GM19328 (cell line): Measurements from ENCODE around the gene PLXNB2.
"Not testable (repeated sequence)": the region's sequence is repeated elsewhere in the genome, so short reads cannot be mapped to it uniquely, and the experiment has no call there.

Experiments
- ATAC-seq: cut with Tn5 transposase; IDR thresholded peaks from one replicate; pipeline ENCODE4 v1.9.1; 2021; ENCODE audit warnings: mild to moderate bottlenecking, moderate library complexity; ENCODE audit not compliant: unreplicated experiment

PLXNB2 gene

GRCh38 chr22:50282361-50283155, 24.9 kb downstream of the PLXNB2 start:
- no peak for ATAC-seq

- no peak for ATAC-seq
Observed at GRCh38 chr22:50281957-50282356, 25.5 kb downstream of the PLXNB2 start.

GRCh38 chr22:50281384-50281760, 26.1 kb downstream of the PLXNB2 start:
- no peak for ATAC-seq

GRCh38 chr22:50280708-50281383, 26.6 kb downstream of the PLXNB2 start:
- ATAC-seq: no peak

DNA sequence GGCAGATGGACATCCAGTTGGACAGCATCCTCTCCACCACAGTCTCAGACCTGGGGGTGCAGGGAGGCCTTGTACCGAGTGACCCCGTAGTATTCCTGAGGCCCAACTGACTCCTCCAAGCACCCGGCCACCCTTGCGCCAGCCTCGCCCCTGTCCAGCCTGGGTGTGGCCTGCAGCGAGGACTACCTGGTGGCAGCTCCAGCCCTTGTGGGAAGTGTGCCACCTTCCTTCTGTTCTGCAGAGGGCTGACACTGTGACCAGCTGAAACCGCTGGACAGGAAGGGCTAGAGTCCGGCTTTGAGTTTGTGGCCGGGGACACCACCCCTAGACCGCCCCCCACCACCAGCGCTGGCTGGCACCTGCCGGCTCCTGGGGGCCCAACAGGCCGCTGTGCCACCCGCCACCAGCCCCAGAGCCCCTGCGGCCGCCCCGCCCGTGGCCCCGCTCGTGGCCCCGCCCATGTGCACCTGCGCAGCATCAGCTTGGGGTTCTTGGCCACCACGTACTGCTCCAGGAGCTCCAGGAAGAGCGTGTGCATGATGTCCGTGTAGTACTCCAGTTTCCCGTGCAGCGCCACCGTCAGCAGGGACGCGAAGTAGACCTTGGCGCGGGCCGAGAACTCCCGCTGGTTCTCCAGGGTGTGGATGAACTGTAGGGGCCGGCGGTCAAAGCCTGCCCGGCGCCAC, 27.3 kb downstream of the PLXNB2 start:
- no peak for ATAC-seq

DNA sequence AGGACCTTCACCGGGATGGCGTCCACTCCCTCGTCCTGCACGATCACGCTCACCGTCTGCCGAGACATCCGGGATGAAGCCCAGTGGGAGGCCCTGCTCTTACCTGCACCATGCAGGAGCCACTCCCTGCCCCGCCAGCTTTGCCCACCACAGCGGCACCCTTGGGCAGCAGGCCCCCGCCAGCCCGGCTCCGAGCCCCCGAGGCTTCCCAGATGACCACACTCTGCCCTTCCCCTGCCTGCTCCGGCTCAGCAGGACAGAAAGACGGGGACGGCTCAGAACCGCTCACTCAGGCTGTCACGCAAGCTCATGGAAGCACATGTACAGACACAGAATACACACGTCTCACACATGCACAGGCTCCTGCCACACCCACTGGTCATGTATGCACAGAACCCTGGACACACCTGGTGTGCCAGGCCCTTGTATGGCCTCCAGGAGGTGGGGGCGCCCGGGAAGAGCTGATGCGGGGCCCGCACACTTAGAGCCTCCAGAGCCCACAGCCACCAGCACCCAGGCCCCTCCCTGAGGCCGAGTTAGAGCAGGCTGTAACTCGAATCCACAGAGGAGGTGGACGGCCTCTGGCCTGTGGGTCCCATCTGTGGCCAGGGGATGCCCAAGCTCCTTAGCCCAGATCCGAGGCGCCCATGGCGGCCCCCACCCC, 28.4 kb downstream of the PLXNB2 start:
- no peak for ATAC-seq

GRCh38 chr22:50278461-50278860, 29.0 kb downstream of the PLXNB2 start:
- no peak for ATAC-seq

GRCh38 chr22:50277761-50278160, 29.7 kb downstream of the PLXNB2 start:
- no peak for ATAC-seq

- peak; percentile 59 for ATAC-seq
Observed at GRCh38 chr22:50276143-50276542, 31.3 kb downstream of the PLXNB2 start.

DNA sequence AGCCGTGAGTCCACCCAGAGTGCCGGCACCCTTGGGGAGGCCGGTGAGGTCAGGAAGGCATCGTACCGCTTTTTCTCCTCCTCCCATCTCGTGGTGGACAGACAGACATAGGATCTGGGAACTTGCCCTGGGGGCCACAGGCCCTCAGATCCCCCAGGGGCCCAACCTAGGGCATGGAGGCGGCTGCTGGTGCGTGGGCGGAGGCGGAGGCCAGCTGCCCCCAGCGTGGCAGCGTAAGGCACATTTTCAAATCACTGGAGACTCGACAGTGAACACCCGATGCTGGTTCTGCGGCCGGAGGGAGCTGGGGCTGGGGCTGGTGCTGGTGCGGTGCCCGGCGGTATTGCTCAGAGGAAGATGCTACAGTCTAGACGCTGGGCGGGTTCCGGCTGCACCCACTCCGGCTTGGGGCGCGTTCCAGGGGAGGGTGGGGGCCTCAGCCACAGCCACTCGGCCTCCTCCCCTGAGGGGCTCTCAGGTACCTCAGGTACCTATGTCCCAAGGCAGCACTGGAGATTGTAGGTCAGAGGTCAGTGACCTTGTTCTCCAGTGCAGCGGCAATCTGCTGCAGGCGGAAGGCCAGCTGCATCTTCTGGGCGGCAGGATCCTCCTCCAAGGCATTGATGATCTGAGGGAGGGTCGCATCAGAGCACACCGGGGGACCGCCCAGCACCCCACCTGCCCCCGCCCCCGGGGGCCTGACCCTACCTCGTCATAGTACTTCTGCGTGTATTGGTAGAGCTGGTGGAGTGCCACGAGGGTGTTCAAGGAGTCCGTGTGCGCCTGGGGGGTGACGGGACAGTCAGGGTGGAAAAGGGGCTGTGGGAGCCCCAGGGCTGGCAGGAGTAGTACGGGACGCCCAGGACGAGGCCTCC, 32.0 kb downstream of the PLXNB2 start:
- no peak for ATAC-seq

DNA sequence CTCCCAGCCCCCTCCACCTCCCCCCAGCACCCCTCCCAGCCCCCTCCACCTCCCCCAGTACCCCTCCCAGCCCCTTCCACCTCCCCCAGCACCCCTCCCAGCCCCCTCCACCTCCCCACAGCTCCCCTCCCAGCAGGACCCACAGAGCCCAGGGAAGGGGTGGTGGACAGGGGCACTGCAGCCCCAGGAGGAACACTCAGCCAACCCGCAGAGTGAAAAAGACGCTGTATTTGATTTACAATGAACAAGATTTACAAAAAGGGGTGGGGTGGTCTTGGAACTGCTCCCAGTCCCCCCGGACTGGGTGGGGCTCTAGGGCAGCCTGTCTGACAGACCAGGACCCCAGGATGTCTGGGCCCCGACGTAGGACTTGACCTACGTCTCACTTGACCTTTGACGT, 32.7 kb downstream of the PLXNB2 start:
- no peak for ATAC-seq

GRCh38 chr22:50274311-50274710, 33.1 kb downstream of the PLXNB2 start:
- ATAC-seq: no peak

DNA sequence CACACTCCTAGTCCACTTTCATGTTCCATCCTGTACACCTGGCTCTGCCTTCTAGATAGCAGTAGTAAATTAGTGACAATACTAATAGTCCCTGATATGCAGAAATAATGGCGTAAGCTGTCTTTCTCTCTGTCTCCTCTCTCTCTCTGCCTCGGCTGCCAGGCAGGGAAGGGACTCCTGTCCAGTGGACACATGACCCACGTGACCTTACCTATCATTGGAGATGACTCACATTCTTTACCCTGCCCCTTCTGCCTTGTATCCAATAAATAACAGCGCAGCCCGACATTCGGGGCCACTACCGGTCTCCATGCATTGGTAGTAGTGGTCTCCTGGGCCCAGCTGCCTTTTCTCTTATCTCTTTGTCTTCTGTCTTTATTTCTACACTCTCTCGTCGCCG, 33.7 kb downstream of the PLXNB2 start:
- ATAC-seq: not testable (repeated sequence)

DNA sequence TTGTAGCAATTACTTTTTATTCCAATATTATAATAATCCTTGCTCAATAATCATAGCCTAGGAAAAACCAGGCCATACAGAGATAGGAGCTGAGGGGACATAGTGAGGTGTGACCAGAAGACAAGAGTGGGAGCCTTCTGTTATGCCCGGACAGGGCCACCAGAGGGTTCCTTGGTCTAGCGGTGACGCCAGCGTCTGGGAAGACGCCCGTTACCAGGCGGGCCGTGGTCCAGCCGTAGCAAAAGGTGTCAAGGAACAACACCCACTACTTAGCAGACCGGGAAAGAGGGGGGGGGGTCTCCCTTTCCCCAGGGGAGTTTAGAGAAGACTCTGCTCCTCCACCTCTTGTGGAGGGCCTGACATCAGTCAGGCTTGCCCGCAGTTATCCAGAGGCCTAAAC, 34.1 kb downstream of the PLXNB2 start:
- ATAC-seq: not testable (repeated sequence)

GRCh38 chr22:50272044-50272802, 35.2 kb downstream of the PLXNB2 start:
- no peak for ATAC-seq

GRCh38 chr22:50271519-50271970, 35.9 kb downstream of the PLXNB2 start:
- ATAC-seq: no peak

GRCh38 chr22:50270666-50271394, 36.6 kb downstream of the PLXNB2 start:
- no peak for ATAC-seq

DNA sequence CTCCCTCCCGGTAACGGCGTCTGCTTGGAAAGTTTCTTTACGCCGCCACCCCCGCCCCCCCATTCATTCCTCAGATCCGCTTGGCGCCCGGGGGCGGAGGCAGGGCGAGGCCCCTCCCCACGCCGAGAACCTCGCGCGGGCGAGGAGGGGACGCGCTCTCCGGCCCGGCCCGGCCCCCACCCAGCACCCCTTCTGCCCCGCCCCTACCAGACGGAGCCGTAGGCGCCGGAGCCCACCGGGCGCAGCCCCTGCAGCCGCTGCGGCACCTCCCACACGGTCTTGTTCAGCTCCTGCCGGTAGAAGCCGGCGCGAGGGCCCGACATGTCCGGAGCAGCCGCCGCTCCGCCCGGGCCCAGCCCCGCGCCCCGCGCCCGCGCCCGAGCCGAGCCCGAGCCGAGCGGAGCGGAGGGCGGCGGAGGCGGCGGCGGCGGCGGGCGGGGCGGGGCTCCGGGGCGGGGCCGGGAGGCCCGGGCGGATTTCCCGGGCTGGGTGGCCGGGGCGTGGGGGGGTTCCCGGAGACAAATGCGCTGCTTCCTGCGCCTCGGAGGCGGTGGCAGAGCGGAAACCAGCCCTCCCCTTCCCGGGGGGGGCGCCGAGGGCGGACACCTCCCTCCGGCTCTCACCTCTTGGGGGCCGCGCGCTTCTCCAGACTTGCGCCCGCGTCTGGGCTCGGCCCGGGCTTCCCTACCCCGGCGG, 37.3 kb downstream of the PLXNB2 start, which contains the start of gene MAPK11:
TSS of gene MAPK11 (minus strand) at position 411 of the 696 bp plus-strand sequence. CDS start at position 323, 88 bp downstream.
- ATAC-seq: no peak
